ENCODE data around the gene DUSP18.
"Not testable (repeated sequence)": the region's sequence is repeated elsewhere in the genome, so short reads cannot be mapped to it uniquely, and the experiment has no call there.

The DUSP18 gene

GRCh38 chr22:30627471-30627870, 40.2 kb downstream of the DUSP18 start:
- Histone ChIP-seq H4K20me1 (ENCODE audit: insufficient read depth, low read length) (no peaks in the 10 kb centered on the region), H3K9me3 (ENCODE audit: insufficient read depth, low read length) (no peaks in the 10 kb centered on the region)

GRCh38 chr22:30626413-30626812, 41.3 kb downstream of the DUSP18 start:
- H3K9ac ChIP-seq (ENCODE audit: low read length) = no peak overlapping the region

More at GRCh38 chr22:30627471-30627870, 40.2 kb downstream of the DUSP18 start:
- Histone ChIP-seq H2AFZ (ENCODE audit: low read depth, low read length) (no peak overlapping the region), H3K79me2 (ENCODE audit: low read length) (no peaks in the 10 kb centered on the region), H3K27ac (ENCODE audit: low read length) (no peak overlapping the region), H3K4me1 (ENCODE audit: low read length) (peaks cover 4% of the 10 kb centered on the region), H3K27me3 (ENCODE audit: low read depth, low read length) (no peaks in the 10 kb centered on the region), H3K36me3 (replicated peaks; ENCODE audit: low read depth, low read length) (no peaks in the 10 kb centered on the region), H3K4me2 (ENCODE audit: low read length) (no peak overlapping the region), H3K9ac (ENCODE audit: low read length) (no peak overlapping the region), H3K4me3 (ENCODE audit: low read length) (no peak overlapping the region)
- TF ChIP-seq EZH2phosphoT487 (IDR thresholded peaks at IDR 0.05; ENCODE audit: low read depth) (no peak), CTCF (IDR thresholded peaks at IDR 0.05; ENCODE audit: low read depth, low read length) (no peak)

DNA sequence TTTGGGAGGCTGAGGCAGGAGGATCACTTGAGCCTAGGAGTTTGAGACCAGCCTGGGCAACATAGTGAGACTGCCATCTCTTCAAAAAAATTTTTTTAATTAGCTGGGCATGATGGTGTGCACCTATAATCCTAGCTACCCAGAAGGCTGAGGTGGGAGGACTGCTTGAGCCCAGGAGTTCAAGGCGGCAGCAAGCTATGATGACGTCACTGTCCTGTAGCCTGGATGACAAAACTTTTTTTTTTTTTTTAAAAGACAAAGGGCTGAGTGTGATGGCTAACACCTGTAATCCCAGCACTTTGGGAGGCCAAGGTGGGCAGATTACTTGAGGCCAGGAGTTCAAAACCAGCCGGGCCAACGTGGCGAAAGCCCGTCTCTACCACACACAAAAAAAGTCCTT, 47.8 kb downstream of the DUSP18 start:
- H3K9ac ChIP-seq (ENCODE audit: low read length); H3K4me1 ChIP-seq (ENCODE audit: low read length); H3K27ac ChIP-seq (ENCODE audit: low read length); H3K9me3 ChIP-seq (ENCODE audit: insufficient read depth, low read length); H4K20me1 ChIP-seq (ENCODE audit: insufficient read depth, low read length); H3K27me3 ChIP-seq (ENCODE audit: low read depth, low read length); H3K4me3 ChIP-seq (ENCODE audit: low read length); H3K36me3 ChIP-seq (replicated peaks; ENCODE audit: low read depth, low read length); H3K79me2 ChIP-seq (ENCODE audit: low read length); H2AFZ ChIP-seq (ENCODE audit: low read depth, low read length); H3K4me2 ChIP-seq (ENCODE audit: low read length): not testable (repeated sequence)

More at GRCh38 chr22:30626413-30626812, 41.3 kb downstream of the DUSP18 start:
- TF ChIP-seq EZH2phosphoT487 (IDR thresholded peaks at IDR 0.05; ENCODE audit: low read depth) (no peak), CTCF (IDR thresholded peaks at IDR 0.05; ENCODE audit: low read depth, low read length) (0 out of 2 replicates have a peak, but pooled peaks have one; percentile 6)
- no peak overlapping the region for H3K4me2 ChIP-seq (ENCODE audit: low read length)
- H3K36me3 ChIP-seq (replicated peaks; ENCODE audit: low read depth, low read length) = no peaks in the 10 kb centered on the region
- H3K27me3 ChIP-seq (ENCODE audit: low read depth, low read length) = no peaks in the 10 kb centered on the region
- no peak overlapping the region for H3K27ac ChIP-seq (ENCODE audit: low read length)
- no peak overlapping the region for H2AFZ ChIP-seq (ENCODE audit: low read depth, low read length)
- H4K20me1 ChIP-seq (ENCODE audit: insufficient read depth, low read length) = no peaks in the 10 kb centered on the region
- no peak overlapping the region for H3K4me3 ChIP-seq (ENCODE audit: low read length)
- H3K9me3 ChIP-seq (ENCODE audit: insufficient read depth, low read length) = no peaks in the 10 kb centered on the region
- H3K4me1 ChIP-seq (ENCODE audit: low read length) = peaks cover 4% of the 10 kb centered on the region
- H3K79me2 ChIP-seq (ENCODE audit: low read length) = no peaks in the 10 kb centered on the region

- Histone ChIP-seq H4K20me1 (ENCODE audit: insufficient read depth, low read length) (no peaks in the 10 kb centered on the region), H3K9ac (ENCODE audit: low read length) (no peak overlapping the region), H3K27ac (ENCODE audit: low read length) (no peak overlapping the region), H3K27me3 (ENCODE audit: low read depth, low read length) (no peaks in the 10 kb centered on the region), H3K4me3 (ENCODE audit: low read length) (no peak overlapping the region), H3K9me3 (ENCODE audit: insufficient read depth, low read length) (no peaks in the 10 kb centered on the region), H3K79me2 (ENCODE audit: low read length) (no peaks in the 10 kb centered on the region), H3K36me3 (replicated peaks; ENCODE audit: low read depth, low read length) (no peaks in the 10 kb centered on the region), H3K4me1 (ENCODE audit: low read length) (peaks cover 5% of the 10 kb centered on the region), H3K4me2 (ENCODE audit: low read length) (no peak overlapping the region), H2AFZ (ENCODE audit: low read depth, low read length) (no peak overlapping the region)
- TF ChIP-seq CTCF (IDR thresholded peaks at IDR 0.05; ENCODE audit: low read depth, low read length) (no peak), EZH2phosphoT487 (IDR thresholded peaks at IDR 0.05; ENCODE audit: low read depth) (no peak)
Observed at GRCh38 chr22:30617819-30618218, 49.9 kb downstream of the DUSP18 start.

GRCh38 chr22:30615543-30615954, 52.1 kb downstream of the DUSP18 start:
- Histone ChIP-seq H3K4me3 (ENCODE audit: low read length) (no peak overlapping the region), H3K27me3 (ENCODE audit: low read depth, low read length) (no peaks in the 10 kb centered on the region), H3K4me2 (ENCODE audit: low read length) (no peak overlapping the region), H3K79me2 (ENCODE audit: low read length) (no peaks in the 10 kb centered on the region), H3K36me3 (replicated peaks; ENCODE audit: low read depth, low read length) (no peaks in the 10 kb centered on the region), H2AFZ (ENCODE audit: low read depth, low read length) (no peak overlapping the region), H3K9ac (ENCODE audit: low read length) (no peak overlapping the region), H3K4me1 (ENCODE audit: low read length) (peaks cover 5% of the 10 kb centered on the region), H3K27ac (ENCODE audit: low read length) (no peak overlapping the region), H4K20me1 (ENCODE audit: insufficient read depth, low read length) (no peaks in the 10 kb centered on the region), H3K9me3 (ENCODE audit: insufficient read depth, low read length) (no peaks in the 10 kb centered on the region)
- TF ChIP-seq CTCF (IDR thresholded peaks at IDR 0.05; ENCODE audit: low read depth, low read length) (no peak), EZH2phosphoT487 (IDR thresholded peaks at IDR 0.05; ENCODE audit: low read depth) (no peak)

Measured in OCI-LY3 (cell line).